GM12878 (cell line): ENCODE measurements around the gene KDM5C. TPM values are rescaled to one million over a fixed set of nuclear protein-coding genes. Genes with fewer than 3 reads are reported as not detected.
"Not testable (repeated sequence)": the region's sequence is repeated elsewhere in the genome, so short reads cannot be mapped to it uniquely, and the experiment has no call there.

Experiments
- ATAC-seq: fragments of 200-7000 bp; cut with Tn5 transposase; 3 replicates; pipeline ENCODE4 v1.9.1; 2020; ENCODE audit warnings: mild to moderate bottlenecking, moderate library complexity
- BruUV-seq: library from RNA; stranded (reverse); fragments of 400-500 nt; replicated peaks from 2 replicates; lab custom pipeline; 2021; lab: Mats Ljungman, UMichigan
- CTCF ChIA-PET: fragments of 300-600 bp; sonication (Branson Sonifier 250); formaldehyde crosslinking; extraction: SDS; loops from one replicate; lab custom pipeline; 2021; ENCODE audit warnings: inconsistent platforms; lab: Yijun Ruan, JAX
- POLR2A ChIA-PET: fragments of 350-600 bp; formaldehyde crosslinking; extraction: SDS; loops from one replicate; lab custom pipeline; 2021; ENCODE audit warnings: inconsistent platforms; lab: Charles Lee
- RAD21 ChIA-PET: fragments of 300-600 bp; sonication (Branson Sonifier 250); formaldehyde crosslinking; loops from one replicate; lab custom pipeline; 2023; ENCODE audit warnings: antibody characterized with exemption; ENCODE audit not compliant: unreplicated experiment; lab: Charles Lee
- SMC1A ChIA-PET: fragments of 300-600 bp; sonication (Branson Sonifier 250); formaldehyde crosslinking; loops from one replicate; lab custom pipeline; 2023; ENCODE audit not compliant: unreplicated experiment, uncharacterized antibody; lab: Charles Lee
- DNase-seq: peaks from one replicate; pipeline ENCODE4 v3.0.0-alpha.2; 2011; ENCODE audit warnings: low read depth, low spot score
- FAIRE-seq: peaks from 3 replicates; lab custom pipeline; 2011; peaks lifted over from hg19 to GRCh38; lab: Jason Lieb, UNC
- H2AFZ ChIP-seq: 2 replicates; pipeline ENCODE4 v1.6.0; 2011; ENCODE audit warnings: low read depth, low read length, control low read depth; ENCODE audit not compliant: control insufficient read depth
- H3K27ac ChIP-seq: 2 replicates; pipeline ENCODE4 v1.5.1; 2011; ENCODE audit warnings: control low read depth; ENCODE audit not compliant: control insufficient read depth, insufficient read depth
- H3K27me3 ChIP-seq, 2 experiments: replicated peaks in 1 of 2; 2 replicates each; pipeline versions ENCODE4 v1.6.0 to v1.6.1; 2011; ENCODE audit warnings: low read length in 1 of 2; ENCODE audit not compliant: control insufficient read depth in 2 of 2, insufficient read depth in 2 of 2
- H3K36me3 ChIP-seq, 2 experiments: 2 replicates each; pipeline ENCODE4 v1.5.1; 2011; ENCODE audit warnings: low read length in 1 of 2; ENCODE audit not compliant: control insufficient read depth in 2 of 2, insufficient read depth in 2 of 2
- H3K4me1 ChIP-seq: 2 replicates; pipeline ENCODE4 v1.6.1; 2011; ENCODE audit warnings: mild to moderate bottlenecking, low read length, moderate library complexity, mixed read lengths; ENCODE audit not compliant: control insufficient read depth, insufficient read depth
- H3K4me2 ChIP-seq: 2 replicates; pipeline ENCODE4 v1.6.0; 2011; ENCODE audit warnings: control low read depth; ENCODE audit not compliant: control insufficient read depth, insufficient read depth
- H3K4me3 ChIP-seq: fragments of 200-600 bp; sonication (generic); 2 replicates; pipeline ENCODE4 v1.5.1; 2016
- H3K79me2 ChIP-seq: 2 replicates; pipeline ENCODE4 v1.6.0; 2011; ENCODE audit warnings: low read length; ENCODE audit not compliant: control insufficient read depth, insufficient read depth
- H3K9ac ChIP-seq: 2 replicates; pipeline ENCODE4 v1.8.0; 2011; ENCODE audit warnings: low read length, control low read depth, mixed read lengths; ENCODE audit not compliant: control insufficient read depth, insufficient read depth
- H3K9me3 ChIP-seq: replicated peaks from 3 replicates; pipeline ENCODE4 v1.5.1; 2011; ENCODE audit warnings: mild to moderate bottlenecking, low read length; ENCODE audit not compliant: control insufficient read depth, insufficient read depth
- H4K20me1 ChIP-seq: 2 replicates; pipeline ENCODE4 v1.6.0; 2011; ENCODE audit not compliant: control insufficient read depth, insufficient read depth
- GABPA ChIP-seq: IDR thresholded peaks from 2 replicates; pipeline ENCODE4 v1.6.1; 2014; ENCODE audit warnings: antibody characterized with exemption, low read depth, mild to moderate bottlenecking, inconsistent platforms
- TCF12 ChIP-seq: IDR thresholded peaks from 2 replicates; pipeline ENCODE4 v1.6.1; 2011; ENCODE audit warnings: low read depth, mild to moderate bottlenecking, low read length
- WGBS: methylation state at CpG from one replicate; pipeline ENCODE4 v1.1.6; 2016; ENCODE audit warnings: low lambda C conversion rate; ENCODE audit not compliant: insufficient replicate concordance, insufficient coverage; ENCODE audit errors: missing lambda C conversion rate; 5-methylcytosine and 5-hydroxymethylcytosine counted together
- in situ Hi-C: fragments of 300-500 bp; cut with MboI; formaldehyde crosslinking; loops from 9 replicates; pipeline ENCODE4 v1.14.3; 2018; ENCODE audit warnings: mixed read lengths
- intact Hi-C: fragments of 100-400 bp; cut with micrococcal nuclease; formaldehyde crosslinking; loops from one replicate; pipeline ENCODE4 v1.14.2; 2022; ENCODE audit not compliant: unreplicated experiment
- polyA plus RNA-seq, 11 experiments: library from polyadenylated mRNA; depleted of rRNA in 4 of 11; unstranded in 6 of 11; stranded (reverse) in 5 of 11; fragments of >200 nt; fragmentation: Nextera tagmentation in 4 of 11; fragmentation: Illumina TruSeq in 1 of 11; extraction: Ambion mirVana in 4 of 11; extraction: Trizol in 1 of 11; gene quantifications; 1 replicate in 1 of 11; 2 replicates in 10 of 11; pipeline versions ENCODE4 v1.2.1 to v1.2.3, GENCODE V29; 2011 to 2016; ENCODE audit warnings: inconsistent platforms in 2 of 11, missing spikeins in 2 of 11, low read depth in 1 of 11
- total RNA-seq, 4 experiments: library from RNA; depleted of rRNA in 3 of 4; stranded (reverse); fragments of >200 nt in 3 of 4; fragmentation: Illumina TruSeq in 1 of 4; extraction: Trizol in 1 of 4; gene quantifications; 2 replicates each; pipeline versions ENCODE4 v1.2.1 to v1.2.3, GENCODE V29; 2013 to 2021

KDM5C gene
- total and polyA plus RNA-seq, 10 of the 15 experiments (the other 5 are each of a cell fraction or from before 2014, with no cell fraction given) = 1.5 to 110 (median 53.0) TPM

DNA sequence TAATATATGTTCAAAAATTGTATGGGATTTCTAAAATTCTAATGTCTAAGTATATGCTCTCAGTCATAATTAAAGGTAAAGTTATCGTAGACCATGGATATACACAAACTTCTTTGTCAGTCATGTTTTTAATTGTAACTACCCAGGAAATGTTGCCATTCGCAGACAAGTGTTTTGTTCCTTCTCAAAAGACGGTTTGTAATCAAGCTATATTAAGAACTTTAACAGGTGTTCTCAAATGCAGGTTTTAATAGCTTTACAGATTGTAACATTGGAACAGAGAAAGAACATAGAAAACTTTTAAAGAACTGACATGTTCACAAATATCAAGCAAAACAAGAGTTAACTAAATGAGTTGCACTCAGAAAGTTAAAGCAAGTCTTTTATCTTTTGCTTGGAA lies 58.9 kb downstream of the KDM5C start:
- H3K4me2 ChIP-seq = no peak overlapping the region
- ATAC-seq (no peak), FAIRE-seq (no peak), DNase-seq (no peak)
- POLR2A ChIA-PET = no interaction called here
- no peaks in the 10 kb centered on the region for H3K27me3 ChIP-seq
- SMC1A ChIA-PET = no interaction called here
- H3K27ac ChIP-seq = no peak overlapping the region
- CTCF ChIA-PET = no interaction called here
- RAD21 ChIA-PET = no interaction called here
- WGBS = 72% methylated on average over 3 of the region's 3 CpGs
- H3K9ac ChIP-seq = no peak overlapping the region
- intact Hi-C loops = no loop called here
- in situ Hi-C loops = no loop called here
- no TSS peak for BruUV-seq
- no peak overlapping the region for H3K4me3 ChIP-seq
- TF ChIP-seq TCF12 = no peak
- no peak for TF ChIP-seq GABPA
- TF ChIP-seq, all 136 proteins: peak for 0
- no peaks in the 10 kb centered on the region for H3K36me3 ChIP-seq
- H4K20me1 ChIP-seq = no peaks in the 10 kb centered on the region
- no peak overlapping the region for H2AFZ ChIP-seq
- no peaks in the 10 kb centered on the region for H3K79me2 ChIP-seq
- H3K4me1 ChIP-seq = no peaks in the 10 kb centered on the region
- H3K9me3 ChIP-seq = no peaks in the 10 kb centered on the region

DNA sequence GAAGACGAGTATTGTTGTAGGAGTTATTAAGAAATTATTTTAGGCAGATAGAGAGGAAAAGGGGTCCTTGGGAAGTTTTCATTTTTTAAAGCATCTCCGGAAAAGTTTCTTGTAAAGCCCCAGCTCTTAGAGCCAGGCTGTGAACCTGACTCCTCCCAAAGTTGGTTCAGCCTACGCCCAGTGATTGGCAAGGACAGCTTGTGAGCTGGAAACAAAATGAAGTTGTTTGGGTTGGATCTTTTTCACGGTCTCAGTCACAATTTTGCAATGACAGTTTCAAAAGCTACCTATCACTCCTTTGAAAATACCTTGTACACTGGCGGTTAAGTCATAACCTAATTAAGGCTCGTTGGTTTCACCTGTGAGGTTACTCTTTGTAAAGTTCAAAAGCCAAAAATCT lies 60.4 kb downstream of the KDM5C start:
- H3K9me3 ChIP-seq, in situ Hi-C loops, H3K27ac ChIP-seq, POLR2A ChIA-PET, intact Hi-C loops, DNase-seq, FAIRE-seq, ATAC-seq, BruUV-seq, H3K4me2 ChIP-seq, H3K27me3 ChIP-seq, H4K20me1 ChIP-seq, CTCF ChIA-PET, RAD21 ChIA-PET, H3K9ac ChIP-seq, H3K4me1 ChIP-seq, H3K4me3 ChIP-seq, H3K79me2 ChIP-seq, H3K36me3 ChIP-seq, SMC1A ChIA-PET, H2AFZ ChIP-seq: not testable (repeated sequence)
- WGBS = 67% methylated on average over 6 of the region's 6 CpGs
